K562 (cell line): Measurements from ENCODE around the gene GPR15LG. TPM values are rescaled to one million over a fixed set of nuclear protein-coding genes. Genes with fewer than 3 reads are reported as not detected.

ENCODE experiments used
- CUX1 ChIP-seq: fragments of 200-800 bp; sonication (Bioruptor generic); IDR thresholded peaks from 2 replicates; pipeline ENCODE4 v1.6.1; 2016; ENCODE audit warnings: missing genetic modification characterization, missing compliant biosample characterization
- E2F6 ChIP-seq, 2 experiments: IDR thresholded peaks; 2 replicates each; pipeline ENCODE4 v1.6.1; 2011; ENCODE audit warnings: borderline replicate concordance in 1 of 2, control low read depth in 1 of 2, low read depth in 1 of 2, low read length in 1 of 2, mild to moderate bottlenecking in 1 of 2, mixed read lengths in 1 of 2, moderate library complexity in 1 of 2; ENCODE audit not compliant: insufficient read depth in 1 of 2, insufficient read length in 1 of 2, poor library complexity in 1 of 2, severe bottlenecking in 1 of 2; ENCODE audit errors: extremely low read depth in 1 of 2
- ELK1 ChIP-seq: sonication (generic); formaldehyde crosslinking; IDR thresholded peaks from 2 replicates; pipeline ENCODE4 v1.8.1; 2022; ENCODE audit warnings: missing genetic modification reagents
- FOXJ3 ChIP-seq: sonication (generic); formaldehyde crosslinking; IDR thresholded peaks from 2 replicates; pipeline ENCODE4 v1.4.0; 2020; ENCODE audit warnings: mild to moderate bottlenecking, missing genetic modification reagents
- PATZ1 ChIP-seq: fragments of 250-450 bp; sonication (Bioruptor Pico); IDR thresholded peaks from 2 replicates; pipeline ENCODE4 v1.5.0; 2020; ENCODE audit warnings: mild to moderate bottlenecking, borderline replicate concordance
- PHTF2 ChIP-seq: fragments of 250-450 bp; sonication (Bioruptor Pico); IDR thresholded peaks from 2 replicates; pipeline ENCODE4 v1.5.0; 2021; ENCODE audit warnings: mild to moderate bottlenecking
- RNF2 ChIP-seq: sonication (generic); IDR thresholded peaks from 2 replicates; pipeline ENCODE4 v1.6.1; 2016
- STAT6 ChIP-seq: sonication (generic); formaldehyde crosslinking; IDR thresholded peaks from 2 replicates; pipeline ENCODE4 v1.8.1; 2023; ENCODE audit warnings: mild to moderate bottlenecking, missing genetic modification reagents
- TCF3 ChIP-seq: sonication (generic); formaldehyde crosslinking; IDR thresholded peaks from 2 replicates; pipeline ENCODE4 v1.4.0; 2020; ENCODE audit warnings: mild to moderate bottlenecking, missing genetic modification reagents
- ZKSCAN1 ChIP-seq: fragments of 150-350 bp; IDR thresholded peaks from 2 replicates; pipeline ENCODE4 v1.6.1; 2016; ENCODE audit warnings: low read depth, low read length
- ZNF124 ChIP-seq: sonication (generic); formaldehyde crosslinking; IDR thresholded peaks from 2 replicates; pipeline ENCODE4 v1.8.1; 2022; ENCODE audit warnings: missing genetic modification reagents
- ZNF282 ChIP-seq: sonication (generic); formaldehyde crosslinking; IDR thresholded peaks from 2 replicates; pipeline ENCODE4 v1.8.1; 2023; ENCODE audit warnings: missing genetic modification reagents
- ZNF354B ChIP-seq: fragments of 250-450 bp; sonication (Bioruptor Pico); IDR thresholded peaks from 2 replicates; pipeline ENCODE4 v1.4.0; 2020
- ZNF431 ChIP-seq: sonication (generic); formaldehyde crosslinking; IDR thresholded peaks from 2 replicates; pipeline ENCODE4 v1.8.0; 2022; ENCODE audit warnings: mild to moderate bottlenecking, missing genetic modification reagents
- polyA plus RNA-seq, 8 experiments: library from polyadenylated mRNA; depleted of rRNA in 4 of 8; stranded (reverse) in 5 of 8; unstranded in 3 of 8; fragments of >200 nt; fragmentation: Nextera tagmentation in 2 of 8; fragmentation: Illumina TruSeq in 1 of 8; extraction: Ambion mirVana in 2 of 8; extraction: Trizol in 1 of 8; gene quantifications; 2 replicates each; pipeline versions ENCODE4 v1.2.1 to v1.2.3, GENCODE V29; 2011 to 2014; ENCODE audit warnings: inconsistent platforms in 1 of 8, missing spikeins in 1 of 8
- total RNA-seq, 7 experiments: library from RNA; depleted of rRNA in 6 of 7; stranded (reverse); fragments of >200 nt in 6 of 7; fragmentation: Illumina TruSeq in 2 of 7; extraction: Trizol in 2 of 7; gene quantifications; 2 replicates each; pipeline versions ENCODE4 v1.2.1 to v1.2.3, GENCODE V29; 2011 to 2021; ENCODE audit warnings: low replicate concordance in 1 of 7

GPR15LG gene
- total and polyA plus RNA-seq, 9 of the 15 experiments (the other 6 are each of a cell fraction or from before 2014, with no cell fraction given) = 0.51 TPM; not detected in 8

- no peak for TF ChIP-seq STAT6 (CRISPR knock-in tag)
- TF ChIP-seq ZNF354B = no peak
- TF ChIP-seq ZNF431 = 0 out of 2 replicates have a peak, but pooled peaks have one; percentile 57
- TF ChIP-seq TCF3 (CRISPR knock-in tag) = peak; percentile 23
- peak; percentile 5 to 29 for TF ChIP-seq E2F6 (IDR thresholded peaks at IDR 0.05; ENCODE audit: borderline replicate concordance in 1 of 2, extremely low read depth in 1 of 2, insufficient read depth in 1 of 2, insufficient read length in 1 of 2, low read depth in 1 of 2, low read length in 1 of 2, poor library complexity in 1 of 2, severe bottlenecking in 1 of 2)
- no peak for TF ChIP-seq ZNF124
- no peak for TF ChIP-seq ELK1 (CRISPR knock-in tag)
- peak; percentile 84; the same call in 1 of the 2 replicates for TF ChIP-seq PATZ1
- TF ChIP-seq CUX1 = no peak
- TF ChIP-seq ZNF282 (CRISPR knock-in tag) = 0 out of 2 replicates have a peak, but pooled peaks have one; percentile 90
- no peak; the same call in 1 of the 2 replicates for TF ChIP-seq RNF2
- TF ChIP-seq PHTF2 (CRISPR knock-in tag) = no peak
- TF ChIP-seq FOXJ3 (CRISPR knock-in tag) = no peak
- TF ChIP-seq ZKSCAN1 = peak; percentile 79
These were observed 34.2 kb upstream of the GPR15LG start, which contains the start of gene GHITM (continued) for GRCh38 chr10:84139126-84140035.
